KMS-11 (cell line): ENCODE measurements around the gene SMARCA5.

Experiments used
- H2AFZ ChIP-seq: fragments of 200-600 bp; sonication (generic); 2 replicates; pipeline ENCODE4 v1.6.1; 2016; ENCODE audit warnings: antibody characterized with exemption, mixed run types, low read depth
- H3K27ac ChIP-seq: fragments of 200-600 bp; sonication (generic); 2 replicates; pipeline ENCODE4 v1.6.1; 2016; ENCODE audit warnings: mild to moderate bottlenecking, mixed run types
- H3K27me3 ChIP-seq: fragments of 200-600 bp; sonication (generic); 2 replicates; pipeline ENCODE4 v1.6.1; 2017; ENCODE audit warnings: mild to moderate bottlenecking, low read depth, mixed run types, moderate library complexity; ENCODE audit not compliant: insufficient read depth
- H3K36me3 ChIP-seq: fragments of 200-600 bp; sonication (generic); 2 replicates; pipeline ENCODE4 v1.6.1; 2017; ENCODE audit warnings: mild to moderate bottlenecking, mixed run types; ENCODE audit not compliant: insufficient read depth
- H3K4me1 ChIP-seq: fragments of 200-600 bp; sonication (generic); 2 replicates; pipeline ENCODE4 v1.6.1; 2016; ENCODE audit warnings: mild to moderate bottlenecking, low read depth, mixed run types; ENCODE audit not compliant: poor library complexity, severe bottlenecking
- H3K4me2 ChIP-seq: fragments of 200-600 bp; sonication (generic); 2 replicates; pipeline ENCODE4 v1.7.0; 2016; ENCODE audit warnings: mild to moderate bottlenecking, mixed run types
- H3K4me3 ChIP-seq: fragments of 200-600 bp; sonication (generic); IDR thresholded peaks from 2 replicates; pipeline ENCODE4 v1.6.1; 2017; ENCODE audit warnings: low read depth, low read length, mixed read lengths; ENCODE audit not compliant: insufficient read depth
- H3K79me2 ChIP-seq: fragments of 200-600 bp; sonication (generic); 2 replicates; pipeline ENCODE4 v1.6.1; 2016; ENCODE audit warnings: low read depth, mixed run types; ENCODE audit not compliant: insufficient read depth
- H3K9ac ChIP-seq: fragments of 200-600 bp; sonication (generic); 2 replicates; pipeline ENCODE4 v1.6.1; 2016; ENCODE audit warnings: mild to moderate bottlenecking, mixed run types
- H4K20me1 ChIP-seq: fragments of 200-600 bp; sonication (generic); 2 replicates; pipeline ENCODE4 v1.6.1; 2016; ENCODE audit warnings: mild to moderate bottlenecking, mixed run types; ENCODE audit not compliant: insufficient read depth
- CTCF ChIP-seq: fragments of 200-600 bp; sonication (generic); conservative IDR thresholded peaks from 2 replicates; pipeline ENCODE4 v1.6.1; 2017; ENCODE audit warnings: low read depth, mild to moderate bottlenecking, antibody characterized with exemption, low read length, moderate library complexity, mixed read lengths

SMARCA5 gene

GRCh38 chr4:143598816-143599215 lies 85.3 kb downstream of the SMARCA5 start:
- Histone ChIP-seq H3K4me2 (no peak overlapping the region), H3K79me2 (no peaks in the 10 kb centered on the region), H4K20me1 (no peaks in the 10 kb centered on the region), H3K4me3 (no peak overlapping the region), H3K4me1 (no peaks in the 10 kb centered on the region), H3K27ac (no peak overlapping the region), H3K36me3 (no peaks in the 10 kb centered on the region), H2AFZ (no peak overlapping the region), H3K27me3 (no peaks in the 10 kb centered on the region), H3K9ac (no peak overlapping the region)
- TF ChIP-seq CTCF = no peak

- no peaks in the 10 kb centered on the region for H3K79me2 ChIP-seq
- TF ChIP-seq CTCF = no peak
- H3K36me3 ChIP-seq = no peaks in the 10 kb centered on the region
- no peaks in the 10 kb centered on the region for H3K27me3 ChIP-seq
- no peak overlapping the region for H3K4me2 ChIP-seq
- no peak overlapping the region for H2AFZ ChIP-seq
- H3K27ac ChIP-seq = no peak overlapping the region
- no peaks in the 10 kb centered on the region for H4K20me1 ChIP-seq
- H3K9ac ChIP-seq = no peak overlapping the region
- no peaks in the 10 kb centered on the region for H3K4me1 ChIP-seq
- H3K4me3 ChIP-seq = no peak overlapping the region
These were observed 86.3 kb downstream of the SMARCA5 start for GRCh38 chr4:143599827-143600226.

- Histone ChIP-seq H2AFZ (no peak overlapping the region), H4K20me1 (no peaks in the 10 kb centered on the region), H3K4me3 (no peak overlapping the region), H3K4me2 (no peak overlapping the region), H3K36me3 (no peaks in the 10 kb centered on the region), H3K27me3 (no peaks in the 10 kb centered on the region), H3K4me1 (no peaks in the 10 kb centered on the region), H3K27ac (no peak overlapping the region), H3K9ac (no peak overlapping the region), H3K79me2 (no peaks in the 10 kb centered on the region)
- no peak for TF ChIP-seq CTCF
These were observed 93.0 kb downstream of the SMARCA5 start for GRCh38 chr4:143606480-143606879.
